ENCODE results near the gene SRMS. TPM values are rescaled to one million over a fixed set of nuclear protein-coding genes. Genes with fewer than 3 reads are reported as not detected.

SRMS gene
- total and polyA plus RNA-seq, 7 donors: 0.19 to 2.4 TPM; not detected in 5

GRCh38 chr20:63529180-63529860 lies 18.2 kb downstream of the SRMS start:
- no peak overlapping the region for H3K4me3 ChIP-seq
- H3K36me3 ChIP-seq: no peaks in the 10 kb centered on the region
- WGBS, 2 donors: 82 to 88% methylated on average over 27 of the region's 27 CpGs
- H3K27ac ChIP-seq: no peak overlapping the region
- TF ChIP-seq POLR2A (IDR thresholded peaks at IDR 0.05) (no peak), EP300 (IDR thresholded peaks at IDR 0.05) (no peak), POLR2AphosphoS5 (IDR thresholded peaks at IDR 0.05) (no peak)
- TF ChIP-seq, protein P1, sequence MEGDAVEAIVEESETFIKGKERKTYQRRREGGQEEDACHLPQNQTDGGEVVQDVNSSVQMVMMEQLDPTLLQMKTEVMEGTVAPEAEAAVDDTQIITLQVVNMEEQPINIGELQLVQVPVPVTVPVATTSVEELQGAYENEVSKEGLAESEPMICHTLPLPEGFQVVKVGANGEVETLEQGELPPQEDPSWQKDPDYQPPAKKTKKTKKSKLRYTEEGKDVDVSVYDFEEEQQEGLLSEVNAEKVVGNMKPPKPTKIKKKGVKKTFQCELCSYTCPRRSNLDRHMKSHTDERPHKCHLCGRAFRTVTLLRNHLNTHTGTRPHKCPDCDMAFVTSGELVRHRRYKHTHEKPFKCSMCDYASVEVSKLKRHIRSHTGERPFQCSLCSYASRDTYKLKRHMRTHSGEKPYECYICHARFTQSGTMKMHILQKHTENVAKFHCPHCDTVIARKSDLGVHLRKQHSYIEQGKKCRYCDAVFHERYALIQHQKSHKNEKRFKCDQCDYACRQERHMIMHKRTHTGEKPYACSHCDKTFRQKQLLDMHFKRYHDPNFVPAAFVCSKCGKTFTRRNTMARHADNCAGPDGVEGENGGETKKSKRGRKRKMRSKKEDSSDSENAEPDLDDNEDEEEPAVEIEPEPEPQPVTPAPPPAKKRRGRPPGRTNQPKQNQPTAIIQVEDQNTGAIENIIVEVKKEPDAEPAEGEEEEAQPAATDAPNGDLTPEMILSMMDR (IDR thresholded peaks at IDR 0.05): no peak
- no peak for DNase-seq
- intact Hi-C loops (cut with DNase I): no loop called here
- no peaks in the 10 kb centered on the region for H3K4me1 ChIP-seq
- peaks cover 3 to 21% (median 14%) of the 10 kb centered on the region in 3 donors for H3K27me3 ChIP-seq
- H3K9me3 ChIP-seq: no peaks in the 10 kb centered on the region

GRCh38 chr20:63527184-63527583 lies 20.4 kb downstream of the SRMS start:
- intact Hi-C loops (cut with DNase I): no loop called here
- Histone ChIP-seq H3K9me3 (no peaks in the 10 kb centered on the region), H3K4me3 (no peak overlapping the region), H3K36me3 (peaks cover 0 to 3% (median 0%) of the 10 kb centered on the region in 4 donors), H3K4me1 (peaks cover 0 to 12% (median 7%) of the 10 kb centered on the region in 4 donors), H3K27me3 (no peaks in the 10 kb centered on the region), H3K27ac (no peak overlapping the region)
- TF ChIP-seq, protein P1 (IDR thresholded peaks at IDR 0.05): no peak
- TF ChIP-seq POLR2A (IDR thresholded peaks at IDR 0.05): no peak
- no peak for TF ChIP-seq POLR2AphosphoS5 (IDR thresholded peaks at IDR 0.05)
- TF ChIP-seq EP300 (IDR thresholded peaks at IDR 0.05): no peak
- DNase-seq: no peak
- 84 to 92% methylated on average over 9 of the region's 9 CpGs for WGBS, 2 donors

DNA sequence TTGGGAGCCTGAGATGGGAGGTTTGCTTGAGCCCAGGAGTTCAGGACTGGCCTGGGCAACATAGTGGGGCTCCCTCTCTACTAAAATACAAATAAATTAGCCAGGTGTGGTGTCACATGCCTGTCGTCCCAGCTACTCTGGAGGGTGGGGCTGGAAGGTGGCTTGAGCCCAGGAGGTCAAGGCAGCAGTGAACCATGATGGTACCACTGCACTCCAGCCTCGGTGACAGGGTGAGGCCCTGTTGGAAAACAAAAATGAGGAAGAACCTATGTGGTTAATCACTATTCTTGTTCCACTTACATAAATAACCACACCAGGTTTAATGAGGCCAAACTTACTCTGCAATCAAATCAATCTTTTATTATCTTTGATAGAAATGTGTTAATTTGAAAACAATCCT lies 21.6 kb downstream of the SRMS start:
- H3K27me3 ChIP-seq: no peaks in the 10 kb centered on the region
- no peak overlapping the region for H3K27ac ChIP-seq
- TF ChIP-seq POLR2A (IDR thresholded peaks at IDR 0.05) (no peak), EP300 (IDR thresholded peaks at IDR 0.05) (no peak), POLR2AphosphoS5 (IDR thresholded peaks at IDR 0.05) (no peak)
- TF ChIP-seq, protein P1 (IDR thresholded peaks at IDR 0.05): no peak
- H3K9me3 ChIP-seq: no peaks in the 10 kb centered on the region
- no peak for DNase-seq
- intact Hi-C loops (cut with DNase I): no loop called here
- WGBS, 2 donors: 2 to 11% methylated on average over 2 of the region's 2 CpGs
- peaks cover 0 to 23% (median 18%) of the 10 kb centered on the region in 4 donors for H3K4me1 ChIP-seq
- no peak overlapping the region for H3K4me3 ChIP-seq
- H3K36me3 ChIP-seq: peaks cover 0 to 3% (median 0%) of the 10 kb centered on the region in 4 donors

DNA sequence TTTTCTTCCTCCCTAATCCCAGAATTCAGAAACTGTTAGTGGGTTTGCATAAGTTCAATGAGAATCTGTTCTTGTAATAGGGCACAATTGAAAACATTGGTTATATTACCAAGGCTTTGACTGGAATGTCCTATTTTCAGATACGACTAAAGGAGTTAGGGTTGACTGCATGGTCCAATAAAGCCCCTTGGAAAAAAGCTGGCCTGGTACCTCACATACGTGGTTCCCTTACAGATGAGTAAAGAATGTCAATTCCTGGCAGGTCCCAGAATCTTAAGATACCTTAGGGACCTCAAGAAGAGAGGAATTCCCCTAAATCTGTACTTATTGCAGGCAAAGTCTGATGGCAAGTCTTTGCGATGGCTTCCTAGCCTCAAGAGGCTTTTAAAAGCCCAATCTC lies 22.4 kb downstream of the SRMS start:
- intact Hi-C loops (cut with DNase I): no loop called here
- WGBS, 2 donors: 45 to 69% methylated on average over 3 of the region's 3 CpGs
- TF ChIP-seq POLR2AphosphoS5 (IDR thresholded peaks at IDR 0.05) (no peak), EP300 (IDR thresholded peaks at IDR 0.05) (no peak), POLR2A (IDR thresholded peaks at IDR 0.05) (no peak)
- TF ChIP-seq, protein P1 (IDR thresholded peaks at IDR 0.05): no peak

More for the DNA sequence above, 22.4 kb downstream of the SRMS start:
- Histone ChIP-seq H3K36me3 (peaks cover 0 to 3% (median 0%) of the 10 kb centered on the region in 4 donors), H3K27me3 (no peaks in the 10 kb centered on the region), H3K9me3 (no peaks in the 10 kb centered on the region), H3K4me1 (peaks cover 0 to 23% (median 18%) of the 10 kb centered on the region in 4 donors), H3K27ac (no peak overlapping the region), H3K4me3 (no peak overlapping the region)
- no peak for DNase-seq
